WI38 (cell line): Measurements from ENCODE around the gene GRAMD2A.
"Not testable (repeated sequence)": the region's sequence is repeated elsewhere in the genome, so short reads cannot be mapped to it uniquely, and the experiment has no call there.

Source experiments
- H3K4me3 ChIP-seq: 2 replicates; pipeline ENCODE4 v1.5.1; 2011; ENCODE audit warnings: low read depth, mild to moderate bottlenecking, control low read depth, low read length
- TF ChIP-seq, protein P1 (sequence below): IDR thresholded peaks from 2 replicates; pipeline ENCODE4 v1.5.1; 2012; ENCODE audit warnings: low read depth, mild to moderate bottlenecking, control low read depth, low read length

GRAMD2A gene

DNA sequence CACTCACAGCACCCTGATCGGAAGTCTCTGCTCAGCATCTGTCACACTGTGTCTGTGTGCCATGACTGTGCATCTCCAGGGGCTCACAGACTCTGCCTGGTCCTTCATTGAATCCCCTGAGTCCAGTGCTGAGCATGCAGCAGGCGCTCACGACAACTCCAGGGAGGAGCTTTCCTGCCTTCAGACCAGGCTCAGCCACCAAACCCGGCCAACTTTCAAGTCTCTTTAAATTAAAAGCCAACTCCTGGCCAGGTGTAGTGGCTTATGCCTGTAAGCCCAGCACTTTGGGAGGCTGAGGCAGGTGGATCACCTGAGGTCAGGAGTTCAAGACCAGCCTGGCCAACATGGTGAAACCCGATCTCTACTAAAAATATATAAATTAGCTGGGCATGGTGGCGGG, 24.2 kb downstream of the GRAMD2A start:
- TF ChIP-seq, protein P1, sequence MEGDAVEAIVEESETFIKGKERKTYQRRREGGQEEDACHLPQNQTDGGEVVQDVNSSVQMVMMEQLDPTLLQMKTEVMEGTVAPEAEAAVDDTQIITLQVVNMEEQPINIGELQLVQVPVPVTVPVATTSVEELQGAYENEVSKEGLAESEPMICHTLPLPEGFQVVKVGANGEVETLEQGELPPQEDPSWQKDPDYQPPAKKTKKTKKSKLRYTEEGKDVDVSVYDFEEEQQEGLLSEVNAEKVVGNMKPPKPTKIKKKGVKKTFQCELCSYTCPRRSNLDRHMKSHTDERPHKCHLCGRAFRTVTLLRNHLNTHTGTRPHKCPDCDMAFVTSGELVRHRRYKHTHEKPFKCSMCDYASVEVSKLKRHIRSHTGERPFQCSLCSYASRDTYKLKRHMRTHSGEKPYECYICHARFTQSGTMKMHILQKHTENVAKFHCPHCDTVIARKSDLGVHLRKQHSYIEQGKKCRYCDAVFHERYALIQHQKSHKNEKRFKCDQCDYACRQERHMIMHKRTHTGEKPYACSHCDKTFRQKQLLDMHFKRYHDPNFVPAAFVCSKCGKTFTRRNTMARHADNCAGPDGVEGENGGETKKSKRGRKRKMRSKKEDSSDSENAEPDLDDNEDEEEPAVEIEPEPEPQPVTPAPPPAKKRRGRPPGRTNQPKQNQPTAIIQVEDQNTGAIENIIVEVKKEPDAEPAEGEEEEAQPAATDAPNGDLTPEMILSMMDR, result no peak
- H3K4me3 ChIP-seq, result no peak overlapping the region

DNA sequence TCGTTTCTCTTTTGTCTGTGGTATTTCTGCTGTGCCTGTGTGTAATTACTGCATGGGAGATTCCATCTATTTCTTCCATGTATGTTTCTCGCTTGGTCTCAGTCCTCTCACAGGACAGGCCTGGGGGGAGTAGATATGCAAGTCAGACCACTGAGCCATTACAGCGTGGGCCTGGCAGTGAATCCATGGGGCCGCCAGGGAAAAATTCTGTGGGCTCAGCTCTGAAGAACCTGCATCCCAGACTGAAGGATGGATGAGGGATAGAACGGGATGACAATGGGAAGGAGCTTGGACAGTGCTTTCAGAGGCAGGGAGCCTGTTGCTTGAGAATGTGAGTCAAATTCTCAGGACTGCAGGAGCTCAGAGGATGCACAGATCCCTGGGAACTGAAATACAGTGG, 24.8 kb downstream of the GRAMD2A start:
- TF ChIP-seq, protein P1, result no peak
- H3K4me3 ChIP-seq, result no peak overlapping the region

DNA sequence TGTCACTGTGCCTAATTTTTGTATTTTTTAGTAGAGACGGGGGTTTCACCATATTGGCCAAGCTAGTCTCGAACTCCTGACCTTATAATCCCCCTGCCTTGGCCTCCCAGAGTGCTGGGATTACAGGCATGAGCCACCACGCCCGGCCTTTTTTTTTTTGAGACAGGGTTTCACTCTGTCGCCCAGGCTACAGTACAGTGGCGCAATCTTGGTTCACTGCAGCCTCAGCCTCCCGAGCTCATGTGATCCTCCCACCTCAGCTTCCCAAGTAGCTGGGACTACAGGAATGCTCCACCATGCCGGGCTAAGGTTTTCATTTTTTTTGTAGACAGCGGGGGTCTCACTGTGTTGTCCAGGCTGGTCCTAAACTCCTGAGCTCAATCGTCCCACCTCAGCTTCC, 25.6 kb downstream of the GRAMD2A start:
- H3K4me3 ChIP-seq, result not testable (repeated sequence)

DNA sequence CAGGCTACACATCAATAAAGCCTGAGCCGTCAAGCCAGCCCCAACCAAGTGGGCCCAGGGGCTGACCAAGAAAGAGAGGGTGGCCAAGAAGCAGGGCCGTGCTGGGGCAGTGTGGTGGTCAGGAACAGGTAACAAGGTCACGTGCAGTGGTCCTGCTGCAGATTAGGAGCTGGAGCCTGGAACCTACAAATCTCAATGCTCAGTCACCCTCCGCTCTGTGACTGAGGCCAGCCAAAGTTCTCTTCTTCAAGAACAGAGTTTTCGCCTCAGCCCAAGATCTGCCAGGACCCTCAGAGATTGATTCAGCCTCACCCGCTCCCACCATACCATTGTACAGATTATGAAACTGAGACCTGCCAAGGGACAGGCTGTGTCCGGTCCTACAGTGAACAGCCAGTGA, 26.9 kb downstream of the GRAMD2A start:
- H3K4me3 ChIP-seq, result no peak overlapping the region
- TF ChIP-seq, protein P1, result no peak

DNA sequence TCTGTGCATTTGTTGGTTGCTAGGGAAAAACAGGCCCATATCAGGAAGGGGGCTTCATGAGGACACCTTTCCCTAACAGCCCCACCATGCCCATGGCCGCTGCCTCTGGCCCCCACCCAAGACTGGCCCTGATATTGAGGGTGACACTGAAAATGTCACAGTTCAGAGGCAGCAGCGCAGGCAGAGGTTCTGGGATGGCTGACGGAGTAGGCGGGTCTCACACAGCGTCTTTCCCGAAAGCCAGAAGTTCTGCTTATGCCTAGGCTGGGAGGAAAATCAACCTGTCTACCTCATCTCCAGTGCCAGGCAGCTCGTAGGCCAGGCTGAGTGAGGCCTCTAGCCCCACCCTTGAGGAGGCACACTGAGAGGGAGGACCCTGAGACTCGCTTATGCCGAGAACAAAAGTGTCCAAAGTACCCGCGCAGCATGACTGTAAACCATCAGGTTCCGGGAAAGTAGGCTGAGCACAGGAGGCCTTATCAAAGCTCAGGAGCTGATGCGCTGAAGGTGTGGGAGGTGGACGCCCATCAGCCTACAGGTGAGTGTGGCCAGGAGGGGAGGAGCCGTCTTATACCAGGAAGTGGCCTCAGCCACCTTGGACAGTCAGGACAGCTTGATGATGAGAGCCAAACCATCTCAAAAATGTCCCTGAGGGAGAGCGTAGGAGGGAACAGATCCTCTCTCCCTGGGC, 27.5 kb downstream of the GRAMD2A start:
- no peak overlapping the region for H3K4me3 ChIP-seq
- TF ChIP-seq, protein P1, result no peak

DNA sequence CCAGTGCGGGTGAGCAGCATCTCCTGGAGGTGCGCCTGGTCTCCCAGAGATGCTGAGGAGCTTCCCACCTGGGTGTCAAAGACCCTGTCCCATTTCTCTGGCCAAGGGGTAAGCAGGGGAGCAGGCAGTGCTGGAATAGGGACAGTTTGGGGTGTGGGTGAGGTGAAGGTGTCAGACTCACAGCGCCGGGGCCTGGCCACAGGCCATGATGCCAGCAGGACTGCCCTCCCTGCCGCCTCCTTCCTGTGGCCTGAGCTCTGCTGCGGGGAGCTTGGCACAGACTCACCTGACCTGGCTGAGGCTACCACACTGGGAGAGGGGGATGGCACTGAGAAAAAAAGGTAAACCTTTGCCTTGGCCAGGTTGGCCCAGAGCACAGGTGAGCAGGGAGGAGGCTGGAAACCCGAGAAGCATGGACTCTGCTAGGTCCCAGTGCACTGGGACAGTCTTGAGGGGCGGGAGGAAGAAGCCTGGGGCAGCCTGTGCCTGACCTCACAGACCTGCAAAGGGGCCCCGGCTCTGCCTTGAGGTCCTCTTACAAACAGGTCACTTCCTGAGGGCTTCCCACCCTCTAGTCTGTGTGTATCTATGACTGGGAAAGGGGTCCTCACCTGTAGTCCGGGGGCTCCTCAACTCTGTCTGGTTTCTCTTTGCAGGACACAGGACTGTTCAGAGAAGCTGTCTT, 28.2 kb downstream of the GRAMD2A start:
- no peak overlapping the region for H3K4me3 ChIP-seq
- TF ChIP-seq, protein P1, result no peak

DNA sequence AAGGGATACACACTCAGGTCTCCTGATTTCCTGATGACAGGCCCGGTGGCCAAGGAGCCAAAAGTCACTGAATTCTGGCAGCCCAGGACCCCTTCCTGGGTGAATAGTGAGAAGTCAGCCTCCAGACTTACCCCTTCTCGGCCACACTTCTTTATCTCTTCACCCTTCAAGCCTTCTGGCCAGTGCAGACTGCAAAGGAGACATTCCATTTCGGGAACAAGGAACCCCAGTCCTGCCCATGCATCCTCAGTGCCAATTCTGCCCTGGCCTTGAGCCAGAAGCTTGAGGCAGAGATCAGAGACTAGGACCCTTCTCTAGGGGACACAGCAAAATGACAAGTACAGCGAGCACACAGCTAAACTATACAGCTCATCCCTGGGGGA, 28.8 kb downstream of the GRAMD2A start:
- no peak overlapping the region for H3K4me3 ChIP-seq
- TF ChIP-seq, protein P1, result no peak
